ENCODE results near the gene BSG.

Gene BSG

GRCh38 chr19:554817-555216 is 17.6 kb upstream of the BSG start (continued):
- TF ChIP-seq ZNF473 (tag by site-specific recombination; IDR thresholded peaks at IDR 0.05), result no peak
- no peak for TF ChIP-seq ZNF302 (tag by site-specific recombination; IDR thresholded peaks at IDR 0.05; ENCODE audit: low read depth)
- TF ChIP-seq ZNF214 (tag by site-specific recombination; IDR thresholded peaks at IDR 0.05; ENCODE audit: borderline replicate concordance), result no peak
- TF ChIP-seq EGR2 (tag by site-specific recombination; IDR thresholded peaks at IDR 0.05; ENCODE audit: low read depth), result no peak
- TF ChIP-seq GLI2 (tag by site-specific recombination; IDR thresholded peaks at IDR 0.05; ENCODE audit: borderline replicate concordance, low read depth), result no peak
- TF ChIP-seq HIC1 (tag by site-specific recombination; IDR thresholded peaks at IDR 0.05), result no peak
- no peak for TF ChIP-seq ZNF670 (tag by site-specific recombination; IDR thresholded peaks at IDR 0.05; ENCODE audit: low read depth)

- Histone ChIP-seq H3K36me3 (ENCODE audit: control insufficient read depth in 2 of 2, insufficient read depth in 1 of 2, low read length in 2 of 2) (no peaks in the 10 kb centered on the region), H3K4me1 (ENCODE audit: control insufficient read depth, insufficient read depth, low read length) (0 out of 2 replicates have a peak, but pooled peaks cover 3% of the 10 kb centered on the region), H3K27ac (ENCODE audit: extremely low read depth, low read depth, low read length) (no peak overlapping the region), H3K9me3 (ENCODE audit: control insufficient read depth, insufficient read depth, low read depth, low read length) (no peaks in the 10 kb centered on the region), H3K4me3 (ENCODE audit: low read depth, low read length) (no peak overlapping the region)
- TF ChIP-seq ZNF510 (tag by site-specific recombination; IDR thresholded peaks at IDR 0.05; ENCODE audit: insufficient replicate concordance) (no peak), ZBTB7A (tag by site-specific recombination; IDR thresholded peaks at IDR 0.05; ENCODE audit: low read depth) (no peak), ZNF280D (tag by site-specific recombination; IDR thresholded peaks at IDR 0.05) (no peak), ZNF629 (tag by site-specific recombination; IDR thresholded peaks at IDR 0.05) (no peak), ZNF174 (tag by site-specific recombination; IDR thresholded peaks at IDR 0.05) (no peak)
- ChIA-PET CTCF (interaction anchor here (0.6 to 1.6 kb wide), 2 partner anchors 45 to 50 kb away, joined by 4 read pairs; no protein-coding TSS in a partner anchor), POLR2A (interaction anchor here (0.6 to 2.7 kb wide), 9 partner anchors 9 to 149 kb away, joined by 3 to 17 read pairs (median 3); partner anchors contain the start of genes BSG and CDC34)
These were observed 17.0 kb upstream of the BSG start for GRCh38 chr19:555474-555808.

DNA sequence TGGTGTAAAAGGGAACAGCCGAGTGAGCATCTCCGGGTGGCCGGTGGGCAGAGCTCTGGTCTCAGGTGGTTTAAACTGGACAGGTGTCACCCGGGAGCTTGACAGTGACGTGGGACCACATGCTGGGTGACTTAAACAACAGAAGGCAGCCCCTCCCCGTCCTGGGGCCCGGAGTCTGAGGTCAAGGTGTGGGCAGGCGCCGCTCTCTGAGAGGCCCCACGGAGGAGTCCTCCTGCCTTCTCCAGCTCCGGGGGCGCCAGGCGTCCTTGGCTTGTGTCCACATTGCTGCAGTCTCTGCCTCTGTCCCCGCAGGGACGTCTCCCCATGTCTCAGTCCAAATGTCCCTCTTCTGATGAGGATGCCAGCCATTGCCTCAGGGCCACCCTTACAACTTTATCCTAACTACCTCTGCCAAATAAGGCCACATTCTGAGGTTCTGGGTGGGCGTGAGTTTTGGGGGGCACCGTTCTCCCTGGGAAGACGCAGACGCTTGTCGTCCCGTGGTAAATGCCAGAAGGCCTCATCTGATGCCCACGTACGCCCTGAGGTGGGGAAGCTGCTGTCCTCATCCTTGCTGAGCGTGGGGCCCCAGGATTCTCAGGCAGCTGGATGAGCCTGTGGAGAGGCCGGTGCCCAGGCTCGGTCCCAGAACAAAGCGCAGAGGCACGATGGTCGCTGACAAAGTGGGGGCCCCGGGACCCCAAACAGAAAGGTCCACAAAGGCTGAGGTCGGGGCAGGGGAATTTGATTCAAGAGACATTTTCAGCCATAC is 15.6 kb upstream of the BSG start:
- ChIA-PET CTCF (interaction anchor here (1.6 kb wide), 1 partner anchor 46 kb away, joined by 4 read pairs; no protein-coding TSS in a partner anchor), POLR2A (interaction anchor here (1.3 to 2.7 kb wide), 3 partner anchors 15 to 25 kb away, joined by 3 to 17 read pairs (median 6); partner anchors contain the start of gene CDC34)
- Histone ChIP-seq H3K4me3 (ENCODE audit: low read depth, low read length) (no peak overlapping the region), H3K36me3 (ENCODE audit: control insufficient read depth in 2 of 2, insufficient read depth in 1 of 2, low read length in 2 of 2) (no peaks in the 10 kb centered on the region), H3K27ac (ENCODE audit: extremely low read depth, low read depth, low read length) (no peak overlapping the region), H3K4me1 (ENCODE audit: control insufficient read depth, insufficient read depth, low read length) (0 out of 2 replicates have a peak, but pooled peaks cover 3% of the 10 kb centered on the region), H3K9me3 (ENCODE audit: control insufficient read depth, insufficient read depth, low read depth, low read length) (no peaks in the 10 kb centered on the region)
- TF ChIP-seq ZEB2 (tag by site-specific recombination; IDR thresholded peaks at IDR 0.05) (no peak), ZNF10 (tag by site-specific recombination; IDR thresholded peaks at IDR 0.05) (0 out of 2 replicates have a peak, but pooled peaks have one; percentile 44)
